Ishikawa (cell line): ENCODE results near the gene CD274.

Experiments
- CEBPB ChIP-seq: IDR thresholded peaks from 2 replicates; pipeline ENCODE4 v1.6.1; 2012
- CREB1 ChIP-seq: IDR thresholded peaks from 2 replicates; pipeline ENCODE4 v1.6.1; 2012; ENCODE audit warnings: low read depth
- EGR1 ChIP-seq: IDR thresholded peaks from 2 replicates; pipeline ENCODE4 v1.6.1; 2012
- EP300 ChIP-seq: IDR thresholded peaks from 2 replicates; pipeline ENCODE4 v1.6.1; 2012; ENCODE audit warnings: borderline replicate concordance
- FOXM1 ChIP-seq: IDR thresholded peaks from 2 replicates; pipeline ENCODE4 v1.6.1; 2012; ENCODE audit warnings: low read depth, borderline replicate concordance
- NFIC ChIP-seq: IDR thresholded peaks from 2 replicates; pipeline ENCODE4 v1.6.1; 2012
- RAD21 ChIP-seq: IDR thresholded peaks from 2 replicates; pipeline ENCODE4 v1.6.1; 2012; ENCODE audit warnings: low read depth
- REST ChIP-seq: IDR thresholded peaks from 2 replicates; pipeline ENCODE4 v1.6.1; 2012; ENCODE audit warnings: low read depth, mild to moderate bottlenecking
- TAF1 ChIP-seq: IDR thresholded peaks from 2 replicates; pipeline ENCODE4 v1.6.1; 2012; ENCODE audit warnings: low read depth, mild to moderate bottlenecking
- TCF12 ChIP-seq: IDR thresholded peaks from 2 replicates; pipeline ENCODE4 v1.6.1; 2012; ENCODE audit warnings: low read depth
- TEAD4 ChIP-seq: IDR thresholded peaks from 2 replicates; pipeline ENCODE4 v1.6.1; 2012
- YY1 ChIP-seq: IDR thresholded peaks from 2 replicates; pipeline ENCODE4 v1.6.1; 2012; ENCODE audit warnings: low read depth
- ZBTB7A ChIP-seq: IDR thresholded peaks from 2 replicates; pipeline ENCODE4 v1.6.1; 2012; ENCODE audit warnings: low read depth
- TF ChIP-seq, protein P1 (sequence below): IDR thresholded peaks from 2 replicates; pipeline ENCODE4 v1.6.1; 2012
- TF ChIP-seq, protein P2 (sequence below): IDR thresholded peaks from 2 replicates; pipeline ENCODE4 v1.6.1; 2012

The CD274 gene

DNA sequence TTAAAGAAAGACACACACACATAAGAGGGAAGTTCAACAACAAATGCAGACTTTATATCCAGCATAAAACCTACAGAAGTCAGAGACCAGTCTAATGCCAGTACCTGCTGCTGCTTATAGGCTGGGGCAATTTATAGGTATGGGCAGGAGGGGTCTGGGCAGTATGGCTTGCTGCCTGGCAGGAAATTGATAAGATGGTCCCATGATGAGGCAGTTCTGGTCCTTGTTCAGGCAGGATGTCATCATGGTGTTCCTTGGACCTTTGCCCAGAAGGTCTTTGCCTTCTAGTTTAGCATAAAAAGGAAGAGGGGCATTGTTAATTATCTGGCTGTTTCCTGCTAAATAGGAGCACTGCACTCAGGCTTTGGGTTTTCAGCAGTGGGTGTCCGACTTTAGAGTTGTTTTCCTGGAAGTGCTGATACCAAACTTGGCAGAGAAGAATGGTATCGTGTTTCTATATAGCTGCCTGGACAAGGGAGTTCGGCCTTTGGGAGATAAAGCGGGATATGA, 49.6 kb downstream of the CD274 start:
- no peak for TF ChIP-seq TEAD4
- no peak for TF ChIP-seq NFIC
- TF ChIP-seq EP300, result no peak
- no peak for TF ChIP-seq RAD21
- TF ChIP-seq TAF1, result no peak
- TF ChIP-seq REST, result no peak
- no peak for TF ChIP-seq ZBTB7A
- TF ChIP-seq CREB1, result no peak
- TF ChIP-seq FOXM1, result no peak
- TF ChIP-seq, protein P1, sequence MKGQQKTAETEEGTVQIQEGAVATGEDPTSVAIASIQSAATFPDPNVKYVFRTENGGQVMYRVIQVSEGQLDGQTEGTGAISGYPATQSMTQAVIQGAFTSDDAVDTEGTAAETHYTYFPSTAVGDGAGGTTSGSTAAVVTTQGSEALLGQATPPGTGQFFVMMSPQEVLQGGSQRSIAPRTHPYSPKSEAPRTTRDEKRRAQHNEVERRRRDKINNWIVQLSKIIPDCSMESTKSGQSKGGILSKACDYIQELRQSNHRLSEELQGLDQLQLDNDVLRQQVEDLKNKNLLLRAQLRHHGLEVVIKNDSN, result no peak
- no peak for TF ChIP-seq EGR1
- TF ChIP-seq TCF12, result no peak
- no peak for TF ChIP-seq CEBPB
- TF ChIP-seq, protein P2, sequence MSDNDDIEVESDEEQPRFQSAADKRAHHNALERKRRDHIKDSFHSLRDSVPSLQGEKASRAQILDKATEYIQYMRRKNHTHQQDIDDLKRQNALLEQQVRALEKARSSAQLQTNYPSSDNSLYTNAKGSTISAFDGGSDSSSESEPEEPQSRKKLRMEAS, result no peak

DNA sequence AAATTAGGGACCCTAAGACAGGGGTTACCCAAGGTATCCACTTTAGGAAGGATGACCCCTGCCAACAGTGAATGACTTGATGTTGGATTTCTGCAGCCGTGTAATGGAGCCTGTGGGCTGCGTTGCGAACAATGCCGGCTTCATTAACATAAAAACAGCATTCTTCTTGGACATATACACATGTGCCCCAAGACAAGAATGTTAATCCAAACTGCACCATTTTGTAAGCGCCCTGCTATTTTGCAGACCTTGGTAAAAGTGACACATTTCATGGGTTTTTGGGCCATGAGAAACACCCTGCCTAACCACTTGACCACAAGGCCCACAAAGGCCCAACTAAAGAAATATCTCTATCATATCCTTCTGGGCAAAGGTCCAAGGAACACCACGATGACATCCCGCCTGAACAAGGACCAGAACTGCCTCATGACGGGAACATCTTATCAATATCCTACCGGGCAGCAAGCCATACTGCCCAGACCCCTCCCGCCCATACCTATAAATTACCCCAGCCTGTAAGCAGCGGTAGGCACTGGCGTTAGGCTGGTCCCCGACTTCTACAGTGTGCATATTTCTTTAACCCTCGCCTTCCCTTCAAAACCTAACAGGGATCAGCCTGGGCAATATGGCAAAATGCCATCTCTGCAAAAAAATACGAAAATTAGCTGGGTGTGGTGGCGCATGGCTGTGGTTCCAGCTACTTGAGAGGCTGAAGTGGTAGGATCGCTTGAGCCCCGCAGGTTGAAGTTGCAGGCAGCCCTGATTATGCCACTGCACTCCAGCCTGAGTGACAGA, 50.3 kb downstream of the CD274 start:
- TF ChIP-seq CREB1 (no peak), REST (no peak), TAF1 (no peak), FOXM1 (no peak), ZBTB7A (no peak), CEBPB (no peak), NFIC (no peak), EP300 (no peak), EGR1 (no peak), TCF12 (no peak), TEAD4 (no peak), YY1 (no peak), RAD21 (no peak)
- TF ChIP-seq, protein P2, result no peak
- TF ChIP-seq, protein P1, result no peak

DNA sequence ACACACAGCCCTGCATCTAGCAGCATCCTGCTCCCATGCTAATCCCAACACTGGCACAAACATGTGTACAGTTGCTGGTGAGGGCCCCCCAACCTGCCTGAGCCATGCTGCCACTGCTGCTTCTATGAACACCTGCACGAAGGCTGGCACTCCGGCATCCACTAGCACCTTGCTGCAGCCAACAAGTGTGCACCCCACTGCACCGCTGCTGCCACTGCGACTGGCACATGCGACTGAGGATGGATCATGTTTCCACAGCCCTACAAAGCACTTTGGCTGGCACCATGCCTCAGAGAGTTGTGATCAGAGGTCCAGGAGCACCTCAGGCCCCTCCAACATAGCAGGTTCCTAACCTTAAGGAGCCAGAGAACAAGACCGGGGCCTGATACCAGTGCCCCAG, 52.2 kb downstream of the CD274 start:
- TF ChIP-seq YY1, result no peak
- no peak for TF ChIP-seq ZBTB7A

- TF ChIP-seq REST (no peak), ZBTB7A (no peak), TCF12 (no peak), YY1 (no peak), CEBPB (no peak), TEAD4 (0 out of 2 replicates have a peak, but pooled peaks have one; percentile 6), FOXM1 (no peak), NFIC (no peak)
- TF ChIP-seq, protein P2, result no peak
Measured at GRCh38 chr9:5509573-5509972, 59.2 kb downstream of the CD274 start.
